Medulla oblongata (tissue), 1 donor: Measurements from ENCODE around the gene SHOC2.
"Not testable (repeated sequence)": the region's sequence is repeated elsewhere in the genome, so short reads cannot be mapped to it uniquely, and the experiment has no call there.

ENCODE experiments used
- DNase-seq: peaks from one replicate; pipeline ENCODE4 v3.0.0-alpha.2; 2015; ENCODE audit errors: extremely low spot score

The SHOC2 gene

DNA sequence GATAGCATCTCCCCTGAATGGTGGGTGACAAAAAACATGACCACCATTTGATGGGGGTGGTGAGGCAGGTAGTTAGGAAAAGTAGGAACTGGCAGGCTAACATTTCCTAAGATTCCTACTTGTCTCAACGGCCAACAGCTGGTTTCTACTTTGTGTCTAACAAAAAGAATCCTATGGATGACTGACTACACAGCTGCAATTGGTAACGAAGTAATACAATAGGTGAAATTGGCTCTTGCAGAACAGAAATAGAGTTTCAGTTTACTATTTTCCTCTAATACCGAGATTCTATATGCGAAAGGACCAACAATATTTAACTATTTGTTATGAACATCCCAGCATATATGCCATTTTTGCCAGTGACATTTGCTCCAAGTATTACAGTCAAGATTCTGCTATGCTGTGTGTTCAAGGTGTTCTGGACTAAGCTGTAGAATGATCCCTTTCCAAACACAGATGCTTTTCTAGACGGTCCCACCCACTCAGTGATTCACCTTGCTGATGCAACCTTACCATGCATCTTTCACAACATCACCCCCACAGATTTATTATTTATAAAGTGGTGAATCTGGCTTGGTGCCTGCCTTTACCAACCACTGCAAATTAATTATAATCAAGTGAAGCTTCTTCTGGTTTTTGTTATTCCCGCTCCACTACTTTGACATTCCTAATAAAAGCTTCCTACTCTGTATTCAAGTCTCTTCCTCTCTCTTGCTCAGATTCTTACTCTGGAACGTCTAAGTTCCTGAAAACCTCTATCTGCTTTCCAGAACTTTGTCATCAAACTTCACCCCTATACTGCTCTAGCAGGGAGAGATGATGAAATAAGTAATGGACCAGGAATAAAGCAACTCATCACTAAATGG is 17.2 kb upstream of the SHOC2 start:
- no peak for DNase-seq

GRCh38 chr10:110903280-110904278 is 15.8 kb upstream of the SHOC2 start:
- no peak for DNase-seq

- DNase-seq = no peak
Measured at GRCh38 chr10:110910138-110910537, 9.3 kb upstream of the SHOC2 start.

DNA sequence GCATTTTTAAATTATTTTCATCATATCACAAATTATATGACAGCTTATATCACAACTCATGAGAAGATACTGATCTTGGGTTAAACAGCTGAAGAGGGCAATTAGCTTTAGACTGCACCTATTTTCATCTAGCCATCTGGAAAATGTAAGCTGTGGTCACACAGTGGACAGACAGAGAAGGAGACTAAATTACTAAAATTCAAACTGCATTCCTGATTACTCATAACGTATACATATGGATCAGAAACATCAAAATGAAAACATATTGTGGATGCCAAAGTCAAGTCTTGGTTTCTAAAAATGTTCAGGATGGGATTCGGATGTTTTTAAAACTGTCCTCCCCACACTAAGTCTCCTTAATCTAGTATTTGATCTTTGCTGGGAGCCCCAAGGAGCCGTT is 7.0 kb upstream of the SHOC2 start:
- no peak for DNase-seq

DNA sequence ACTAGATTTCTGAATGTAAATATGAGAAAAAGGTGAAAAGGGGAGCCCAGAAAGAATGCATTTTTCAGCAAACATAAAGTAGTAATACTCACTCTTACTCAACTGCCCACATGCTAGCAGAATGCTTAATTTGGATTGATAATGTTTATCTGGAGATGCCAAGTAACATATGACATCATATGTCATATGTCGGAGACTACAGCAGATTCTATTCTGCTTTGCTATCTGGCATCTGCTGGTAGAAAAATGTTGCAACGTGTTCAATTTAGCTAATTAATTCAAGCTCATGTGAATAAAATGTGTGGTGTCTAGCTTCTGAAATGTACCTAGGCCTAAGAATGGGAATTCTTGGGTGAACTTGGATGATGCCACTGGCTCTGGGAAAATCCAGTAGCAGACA is 5.0 kb upstream of the SHOC2 start:
- DNase-seq = no peak

DNA sequence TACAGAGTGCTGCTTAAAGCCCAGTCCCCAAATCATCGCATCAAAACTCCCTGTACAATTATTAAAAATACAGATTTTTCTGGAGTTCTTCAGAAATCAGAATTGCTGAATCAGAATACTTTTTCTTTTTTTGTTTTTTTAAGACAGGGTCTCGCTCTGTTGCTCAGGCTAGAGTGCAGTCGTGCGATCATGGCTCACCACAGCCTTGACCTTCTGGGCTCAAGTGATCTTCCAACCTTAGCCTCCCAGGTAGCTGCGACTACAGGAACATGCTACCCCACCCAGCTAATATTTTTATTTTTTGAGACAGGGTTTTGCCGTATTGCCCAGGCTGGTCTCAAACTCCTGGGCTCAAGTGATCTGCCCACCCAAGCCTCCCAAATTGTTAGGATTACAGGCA is 4.4 kb upstream of the SHOC2 start:
- DNase-seq = no peak

GRCh38 chr10:110915600-110915999 is 3.8 kb upstream of the SHOC2 start:
- not testable (repeated sequence) for DNase-seq

GRCh38 chr10:110916554-110917346 is 2.7 kb upstream of the SHOC2 start:
- no peak for DNase-seq

DNA sequence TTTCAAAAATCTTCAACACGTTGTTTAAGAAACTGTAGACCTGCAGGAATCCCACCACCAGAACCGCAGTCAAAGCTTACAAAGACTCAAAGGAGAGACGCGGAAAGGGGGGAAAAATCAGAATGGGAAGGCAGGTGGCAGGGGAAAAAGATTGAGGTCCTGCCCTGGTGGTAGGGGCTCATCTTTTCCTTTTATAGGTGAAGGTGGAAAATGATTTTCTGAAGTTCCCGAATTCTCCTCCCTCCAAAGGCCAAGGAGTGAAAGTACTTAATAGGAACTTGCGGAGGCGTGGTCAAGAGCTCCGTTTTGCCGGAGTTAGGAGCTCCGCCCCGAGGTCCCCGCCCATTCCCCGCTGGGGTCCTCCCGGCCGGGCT is 1.1 kb upstream of the SHOC2 start:
- DNase-seq = peak; percentile 95

DNA sequence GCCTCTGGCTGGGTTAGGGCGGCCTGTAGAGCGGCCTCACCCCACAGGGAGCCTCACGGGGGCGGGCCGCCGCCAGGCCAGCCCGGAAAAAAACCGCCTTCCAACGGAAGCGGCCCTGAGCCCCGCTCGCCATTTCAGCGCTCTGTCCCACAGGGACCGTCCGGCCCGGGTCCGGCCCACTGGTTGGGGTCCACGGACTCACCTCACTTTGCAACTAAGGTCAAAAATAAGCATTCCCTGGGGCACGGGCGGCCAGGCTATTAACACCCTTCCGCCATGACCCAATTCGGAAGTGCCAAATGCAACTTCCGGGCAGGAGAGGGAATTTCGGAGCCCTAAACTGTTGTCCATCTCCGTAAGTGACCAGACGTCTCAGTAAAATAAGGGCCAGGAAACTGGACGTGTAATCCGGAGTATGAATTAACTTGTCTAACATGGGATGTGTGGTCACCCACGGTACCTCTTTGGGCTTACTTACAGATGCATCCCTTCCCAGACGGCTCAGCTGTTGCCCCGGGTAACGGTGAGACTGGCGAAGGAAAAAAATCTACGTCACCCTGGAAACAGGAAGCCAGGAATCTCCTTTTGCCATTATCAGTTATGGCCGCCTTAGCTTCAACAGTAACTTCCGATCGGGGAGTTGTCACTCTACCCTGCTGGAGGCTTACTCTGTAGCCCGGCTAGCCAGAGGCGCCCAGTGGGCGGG is 608 bp upstream of the SHOC2 start, which contains the start of gene BBIP1:
Gene BBIP1, minus strand, starts transcription at position 538 of the 706 bp plus-strand sequence. CDS start 1,023 bp downstream, outside the sequence.
- DNase-seq = peak; percentile 100

DNA sequence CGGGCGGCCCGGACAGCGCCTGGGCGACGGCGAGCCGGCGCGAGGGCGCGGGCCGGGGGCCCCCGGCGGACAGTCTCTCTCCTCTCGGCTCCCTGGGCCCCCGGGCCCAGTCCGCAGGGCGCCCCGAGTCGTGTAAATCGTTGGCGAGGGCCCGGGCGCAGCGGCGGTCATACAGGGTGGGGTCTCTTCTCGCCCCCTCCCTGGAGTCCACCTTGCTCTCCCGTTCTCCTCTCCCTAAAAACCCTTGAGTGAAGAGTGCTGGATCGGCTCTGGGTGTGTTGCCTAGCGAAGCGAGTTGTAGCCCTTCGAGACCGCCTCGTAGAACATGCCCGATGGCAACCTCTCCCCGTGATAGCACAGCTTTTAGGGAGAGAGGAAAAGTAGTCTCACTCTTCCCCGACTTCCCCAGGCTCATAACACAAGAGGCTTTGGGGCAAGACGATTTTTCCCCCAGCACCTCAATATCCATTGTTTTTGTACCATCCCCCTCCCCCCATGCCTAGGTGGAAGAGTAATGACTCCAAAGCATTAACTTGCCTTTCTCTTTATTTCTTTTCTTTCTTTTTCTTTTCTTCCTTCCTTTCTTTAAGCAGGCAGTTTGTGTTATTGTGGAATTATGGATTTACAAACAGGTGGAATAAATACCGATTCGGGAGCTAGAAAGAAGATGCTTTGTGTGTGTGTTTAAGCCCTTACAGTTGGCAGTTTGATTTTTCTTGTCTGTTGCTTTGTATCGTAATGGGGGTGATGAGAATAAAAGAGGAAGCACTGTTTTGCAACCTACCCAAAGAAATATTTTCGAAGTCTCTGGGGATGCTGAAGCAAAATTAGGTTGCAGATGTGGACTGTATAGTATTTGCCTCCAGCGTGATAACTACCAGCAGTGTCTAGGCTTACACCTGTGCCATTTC is 822 bp downstream of the SHOC2 start:
- DNase-seq = peak; percentile 69

GRCh38 chr10:110923856-110924493 is 4.6 kb downstream of the SHOC2 start:
- DNase-seq = no peak

DNA sequence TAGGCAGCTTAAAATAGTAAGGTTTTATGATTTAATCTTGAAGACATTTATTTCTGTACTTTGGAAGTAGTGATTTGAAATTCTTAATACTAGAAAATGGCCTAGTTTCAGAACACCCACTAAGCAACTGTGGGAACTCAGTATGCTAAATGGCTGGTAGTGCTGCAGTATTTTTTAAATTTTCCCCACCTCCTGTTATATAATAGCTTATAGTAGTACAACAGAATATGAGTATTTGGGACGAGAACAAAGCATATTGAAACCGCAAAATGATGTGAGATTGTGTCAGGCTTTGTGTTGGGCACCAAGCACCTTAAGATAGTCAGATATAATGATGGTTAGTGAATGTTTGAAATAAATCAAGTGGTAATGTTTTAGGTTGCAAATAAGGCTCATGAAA is 8.1 kb downstream of the SHOC2 start:
- no peak for DNase-seq

- DNase-seq = no peak
Measured at GRCh38 chr10:110931769-110932381, 12.5 kb downstream of the SHOC2 start.

- no peak for DNase-seq
Measured at GRCh38 chr10:110932505-110933180, 13.2 kb downstream of the SHOC2 start.

GRCh38 chr10:110936757-110937156 is 17.4 kb downstream of the SHOC2 start:
- no peak for DNase-seq

- no peak for DNase-seq
Measured at GRCh38 chr10:110939419-110939818, 20.0 kb downstream of the SHOC2 start.

- DNase-seq = no peak
Measured at GRCh38 chr10:110944792-110945396, 25.5 kb downstream of the SHOC2 start.
